ENCODE data around the gene KRTAP16-1.

DNA sequence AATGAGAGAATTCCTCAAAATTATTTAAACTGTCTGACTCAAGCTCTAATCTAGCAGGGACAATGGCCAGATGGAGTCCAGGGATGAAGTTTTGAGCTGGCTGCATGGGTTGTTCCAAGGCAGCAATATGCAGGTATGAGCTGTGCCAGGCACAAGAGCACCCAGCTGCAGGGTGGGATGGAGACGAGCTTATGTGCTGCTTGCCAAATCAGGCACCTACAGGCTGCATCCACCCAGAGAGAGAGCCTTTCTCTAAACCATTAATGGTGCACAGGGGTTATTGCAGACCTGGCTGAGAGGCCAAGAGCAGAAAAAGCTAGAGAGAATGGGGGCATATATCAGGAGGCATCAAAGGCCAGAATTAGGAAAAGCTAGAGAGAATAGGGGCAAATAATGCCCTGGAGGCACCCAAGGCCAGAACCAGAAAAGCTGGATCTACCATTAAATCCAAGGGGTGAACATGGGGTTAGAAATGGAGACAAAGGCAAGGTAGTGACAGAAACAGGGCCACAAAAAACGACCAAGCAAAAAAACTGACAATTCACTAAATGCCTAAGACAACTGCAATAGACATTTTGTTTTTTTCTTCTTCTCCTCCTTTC, 30.6 kb upstream of the KRTAP16-1 start:
- TF ChIP-seq, protein P1, sequence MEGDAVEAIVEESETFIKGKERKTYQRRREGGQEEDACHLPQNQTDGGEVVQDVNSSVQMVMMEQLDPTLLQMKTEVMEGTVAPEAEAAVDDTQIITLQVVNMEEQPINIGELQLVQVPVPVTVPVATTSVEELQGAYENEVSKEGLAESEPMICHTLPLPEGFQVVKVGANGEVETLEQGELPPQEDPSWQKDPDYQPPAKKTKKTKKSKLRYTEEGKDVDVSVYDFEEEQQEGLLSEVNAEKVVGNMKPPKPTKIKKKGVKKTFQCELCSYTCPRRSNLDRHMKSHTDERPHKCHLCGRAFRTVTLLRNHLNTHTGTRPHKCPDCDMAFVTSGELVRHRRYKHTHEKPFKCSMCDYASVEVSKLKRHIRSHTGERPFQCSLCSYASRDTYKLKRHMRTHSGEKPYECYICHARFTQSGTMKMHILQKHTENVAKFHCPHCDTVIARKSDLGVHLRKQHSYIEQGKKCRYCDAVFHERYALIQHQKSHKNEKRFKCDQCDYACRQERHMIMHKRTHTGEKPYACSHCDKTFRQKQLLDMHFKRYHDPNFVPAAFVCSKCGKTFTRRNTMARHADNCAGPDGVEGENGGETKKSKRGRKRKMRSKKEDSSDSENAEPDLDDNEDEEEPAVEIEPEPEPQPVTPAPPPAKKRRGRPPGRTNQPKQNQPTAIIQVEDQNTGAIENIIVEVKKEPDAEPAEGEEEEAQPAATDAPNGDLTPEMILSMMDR (IDR thresholded peaks at IDR 0.05), result no peak
- TF ChIP-seq POLR2A (IDR thresholded peaks at IDR 0.05), result no peak
